NT2/D1 (cell line): ENCODE measurements around the gene PIPOX.

Source experiments
- SUZ12 ChIP-seq: IDR thresholded peaks from 2 replicates; pipeline ENCODE4 v1.6.1; 2011; ENCODE audit not compliant: insufficient read length, insufficient read depth; ENCODE audit errors: extremely low read depth
- YY1 ChIP-seq: IDR thresholded peaks from 2 replicates; pipeline ENCODE4 v1.6.1; 2011; ENCODE audit not compliant: insufficient read length, insufficient read depth

- no peak for TF ChIP-seq SUZ12
- no peak for TF ChIP-seq YY1
These were observed 2.1 kb downstream of the PIPOX start for GRCh38 chr17:29045026-29045425.
